Type B pancreatic cell (in vitro differentiated cells): ENCODE data around the gene UHRF1. TPM values are rescaled to one million over a fixed set of nuclear protein-coding genes. Genes with fewer than 3 reads are reported as not detected.

Source experiments
- DNase-seq: peaks from one replicate; pipeline ENCODE4 v3.0.0; 2021; ENCODE audit warnings: mixed read lengths; ENCODE audit not compliant: unreplicated experiment; ENCODE audit errors: extremely low spot score
- H3K27ac Mint-ChIP-seq: 2 replicates; pipeline ENCODE4 v1.8.0; 2021; ENCODE audit warnings: mild to moderate bottlenecking, mixed read lengths
- H3K27me3 Mint-ChIP-seq: 2 replicates; pipeline ENCODE4 v1.8.0; 2021; ENCODE audit warnings: mixed read lengths
- H3K36me3 Mint-ChIP-seq: 2 replicates; pipeline ENCODE4 v1.8.0; 2021; ENCODE audit warnings: mixed read lengths
- H3K4me1 Mint-ChIP-seq: one replicate; pipeline ENCODE4 v1.8.0; 2021; ENCODE audit warnings: mixed read lengths; ENCODE audit not compliant: unreplicated experiment
- H3K4me3 Mint-ChIP-seq: 2 replicates; pipeline ENCODE4 v1.8.0; 2021; ENCODE audit warnings: mild to moderate bottlenecking, mixed read lengths
- H3K9me3 Mint-ChIP-seq: 2 replicates; pipeline ENCODE4 v1.8.0; 2021; ENCODE audit warnings: mixed read lengths
- total RNA-seq: library from RNA; stranded (reverse); gene quantifications from 2 replicates; pipeline ENCODE4 v1.2.1, GENCODE V29; 2021; ENCODE audit warnings: low replicate concordance
- TF ChIP-seq, protein P1 (sequence below): fragments of 200-600 bp; sonication (generic); conservative IDR thresholded peaks from 2 replicates; pipeline ENCODE4 v1.5.0; 2021; ENCODE audit warnings: antibody characterized with exemption, mild to moderate bottlenecking

The UHRF1 gene
- total RNA-seq, 1 donor from 2014 or later: 79.1 TPM

DNA sequence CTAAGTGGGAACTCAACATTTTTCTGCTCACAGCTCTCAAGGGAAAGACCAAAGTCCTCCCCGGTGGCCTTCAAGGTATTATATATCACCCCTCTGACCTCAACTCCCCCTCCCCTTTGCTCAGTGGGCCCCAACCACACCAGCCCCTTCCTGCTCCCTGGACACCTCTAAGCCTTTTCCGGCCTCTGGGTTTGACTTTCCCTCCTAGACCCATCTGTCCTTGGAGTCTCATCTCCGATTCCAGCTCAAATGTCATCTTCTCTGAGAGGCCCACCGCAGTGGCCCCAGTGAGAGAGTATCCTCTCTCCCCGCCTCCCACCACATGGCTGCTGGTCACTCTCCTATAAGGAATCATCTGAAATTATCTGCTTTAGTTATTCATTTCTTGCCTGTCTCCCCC, 941 bp upstream of the UHRF1 start:
- peak overlapping the region; percentile 76 for H3K4me3 Mint-ChIP-seq

DNA sequence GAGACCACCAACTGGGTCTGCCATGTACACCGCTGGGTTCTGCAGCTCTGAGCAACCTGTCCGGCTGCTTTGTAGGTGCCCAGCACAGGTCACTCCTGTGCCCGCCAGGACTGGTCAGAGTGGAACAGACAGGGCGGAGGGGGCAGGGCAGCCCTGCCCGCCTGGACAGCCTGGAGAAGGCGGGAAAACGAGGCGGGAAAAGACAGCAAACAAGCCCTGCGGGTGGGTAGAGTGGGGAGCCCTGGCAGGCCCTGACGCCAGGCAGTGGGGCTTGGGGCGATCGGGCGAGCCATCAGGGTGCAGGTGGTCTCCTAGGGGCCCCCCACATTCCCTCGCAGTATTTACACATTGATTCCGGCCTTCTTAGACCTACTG, 533 bp upstream of the UHRF1 start:
- Mint-ChIP-seq H3K27ac (peak overlapping the region; percentile 27), H3K4me1 (peaks cover 23% of the 10 kb centered on the region), H3K36me3 (no peaks in the 10 kb centered on the region), H3K27me3 (no peaks in the 10 kb centered on the region), H3K9me3 (no peaks in the 10 kb centered on the region), H3K4me3 (peak overlapping the region; percentile 76)
- TF ChIP-seq, protein P1, sequence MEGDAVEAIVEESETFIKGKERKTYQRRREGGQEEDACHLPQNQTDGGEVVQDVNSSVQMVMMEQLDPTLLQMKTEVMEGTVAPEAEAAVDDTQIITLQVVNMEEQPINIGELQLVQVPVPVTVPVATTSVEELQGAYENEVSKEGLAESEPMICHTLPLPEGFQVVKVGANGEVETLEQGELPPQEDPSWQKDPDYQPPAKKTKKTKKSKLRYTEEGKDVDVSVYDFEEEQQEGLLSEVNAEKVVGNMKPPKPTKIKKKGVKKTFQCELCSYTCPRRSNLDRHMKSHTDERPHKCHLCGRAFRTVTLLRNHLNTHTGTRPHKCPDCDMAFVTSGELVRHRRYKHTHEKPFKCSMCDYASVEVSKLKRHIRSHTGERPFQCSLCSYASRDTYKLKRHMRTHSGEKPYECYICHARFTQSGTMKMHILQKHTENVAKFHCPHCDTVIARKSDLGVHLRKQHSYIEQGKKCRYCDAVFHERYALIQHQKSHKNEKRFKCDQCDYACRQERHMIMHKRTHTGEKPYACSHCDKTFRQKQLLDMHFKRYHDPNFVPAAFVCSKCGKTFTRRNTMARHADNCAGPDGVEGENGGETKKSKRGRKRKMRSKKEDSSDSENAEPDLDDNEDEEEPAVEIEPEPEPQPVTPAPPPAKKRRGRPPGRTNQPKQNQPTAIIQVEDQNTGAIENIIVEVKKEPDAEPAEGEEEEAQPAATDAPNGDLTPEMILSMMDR: no peak
- DNase-seq: no peak

More for the DNA sequence above, 941 bp upstream of the UHRF1 start:
- TF ChIP-seq, protein P1: no peak
- Mint-ChIP-seq H3K36me3 (no peaks in the 10 kb centered on the region), H3K27me3 (no peaks in the 10 kb centered on the region), H3K27ac (peak overlapping the region; percentile 27), H3K4me1 (peaks cover 23% of the 10 kb centered on the region), H3K9me3 (no peaks in the 10 kb centered on the region)
- no peak for DNase-seq

DNA sequence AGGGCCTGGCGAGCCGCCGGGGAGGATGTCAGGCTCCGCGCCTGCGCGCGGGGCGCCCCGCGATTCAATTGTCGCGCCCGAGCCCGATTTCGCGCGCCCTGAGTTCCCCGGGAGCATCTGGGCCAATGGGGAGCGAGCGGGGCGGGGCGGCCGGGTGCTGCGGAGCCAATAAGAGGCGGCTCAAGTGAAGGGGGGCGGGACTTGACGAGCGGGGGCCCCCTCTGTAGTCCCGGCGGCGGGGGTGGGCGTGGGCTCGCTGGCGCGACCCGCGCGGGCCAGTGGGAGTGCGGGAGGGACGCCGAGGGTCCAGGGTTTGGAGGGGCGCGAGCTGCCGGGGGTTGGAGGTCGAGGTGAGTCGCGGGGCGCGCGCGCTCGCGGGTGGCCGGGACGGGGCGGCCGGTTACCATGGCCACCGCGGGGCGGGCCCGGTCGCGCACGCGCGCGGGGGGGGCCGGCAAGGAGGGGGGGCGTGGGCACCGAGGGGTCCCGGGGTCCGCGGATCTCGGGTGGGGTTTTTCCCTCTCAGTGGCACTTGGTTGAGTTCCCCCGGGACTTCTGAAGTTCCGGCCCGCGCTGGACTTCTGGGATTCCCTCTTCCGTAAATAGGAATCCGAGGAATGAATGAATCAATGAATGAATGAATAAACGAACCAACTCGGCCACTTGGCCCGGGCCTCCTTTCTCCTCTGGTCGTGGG, 744 bp downstream of the UHRF1 start:
- peak overlapping the region; percentile 56 for H3K27ac Mint-ChIP-seq
- peaks cover 23% of the 10 kb centered on the region for H3K4me1 Mint-ChIP-seq
- DNase-seq: peak; percentile 93
- TF ChIP-seq, protein P1: no peak
- peaks cover 7% of the 10 kb centered on the region for H3K36me3 Mint-ChIP-seq
- H3K9me3 Mint-ChIP-seq: no peaks in the 10 kb centered on the region
- no peaks in the 10 kb centered on the region for H3K27me3 Mint-ChIP-seq
- H3K4me3 Mint-ChIP-seq: peak overlapping the region; percentile 91

DNA sequence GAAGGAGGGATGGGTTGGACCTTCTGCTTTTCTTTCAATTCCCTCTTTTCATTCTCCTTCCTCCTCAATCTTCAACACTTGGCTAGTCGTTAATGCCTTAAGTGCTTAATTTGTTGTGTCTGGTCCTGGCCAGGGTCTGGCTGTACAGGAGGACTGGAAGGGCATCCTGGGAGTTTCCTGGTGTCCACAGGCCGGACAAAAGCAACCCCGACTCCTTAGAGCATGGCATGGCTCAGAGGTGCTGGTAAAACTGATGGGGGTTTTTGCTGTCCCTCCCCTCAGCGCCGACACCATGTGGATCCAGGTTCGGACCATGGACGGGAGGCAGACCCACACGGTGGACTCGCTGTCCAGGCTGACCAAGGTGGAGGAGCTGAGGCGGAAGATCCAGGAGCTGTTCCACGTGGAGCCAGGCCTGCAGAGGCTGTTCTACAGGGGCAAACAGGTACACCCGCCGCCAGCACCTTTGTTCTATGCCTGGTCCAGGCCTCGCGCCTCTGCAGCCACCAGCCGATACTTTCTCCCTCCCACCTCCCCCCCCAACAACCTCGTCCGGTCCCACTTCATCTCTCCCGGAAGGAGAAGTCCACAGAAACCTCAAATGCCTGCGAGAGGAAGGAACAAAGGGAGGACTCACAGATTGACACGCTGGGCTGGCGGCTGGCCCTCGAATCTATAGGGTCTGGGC, 1.4 kb downstream of the UHRF1 start:
- Mint-ChIP-seq H3K27ac (peak overlapping the region; percentile 56), H3K36me3 (peaks cover 7% of the 10 kb centered on the region), H3K9me3 (no peaks in the 10 kb centered on the region), H3K27me3 (no peaks in the 10 kb centered on the region), H3K4me3 (peak overlapping the region; percentile 91), H3K4me1 (peaks cover 23% of the 10 kb centered on the region)
- TF ChIP-seq, protein P1: no peak
- no peak for DNase-seq

DNA sequence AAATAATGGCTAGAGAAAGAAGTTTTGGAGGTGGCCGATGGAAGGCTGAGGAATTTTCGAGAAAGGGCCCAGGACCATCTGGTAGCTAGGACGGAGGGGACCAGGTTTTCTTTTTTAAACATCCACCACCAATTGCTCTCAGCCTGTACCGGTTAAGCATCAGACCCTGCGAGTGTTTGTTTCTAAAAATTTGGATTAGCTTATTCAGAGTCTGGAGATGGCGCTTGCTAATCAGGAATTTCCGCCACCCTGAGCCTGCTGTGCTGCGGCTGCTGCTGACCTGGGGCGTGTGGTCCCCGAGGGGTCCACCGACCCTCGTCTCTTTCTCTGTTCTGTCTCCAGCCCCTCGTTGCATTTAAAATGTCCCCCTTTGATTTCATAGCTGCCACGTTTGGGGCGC, 2.0 kb downstream of the UHRF1 start:
- H3K4me3 Mint-ChIP-seq: peak overlapping the region; percentile 91
- H3K27ac Mint-ChIP-seq: peak overlapping the region; percentile 57
- H3K9me3 Mint-ChIP-seq: no peaks in the 10 kb centered on the region
- no peaks in the 10 kb centered on the region for H3K27me3 Mint-ChIP-seq
- H3K36me3 Mint-ChIP-seq: peaks cover 7% of the 10 kb centered on the region
- TF ChIP-seq, protein P1: no peak
- peaks cover 23% of the 10 kb centered on the region for H3K4me1 Mint-ChIP-seq
- no peak for DNase-seq
